Measurements from ENCODE around the gene SECISBP2L.
"Not testable (repeated sequence)": the region's sequence is repeated elsewhere in the genome, so short reads cannot be mapped to it uniquely, and the experiment has no call there.

SECISBP2L gene, protein sequence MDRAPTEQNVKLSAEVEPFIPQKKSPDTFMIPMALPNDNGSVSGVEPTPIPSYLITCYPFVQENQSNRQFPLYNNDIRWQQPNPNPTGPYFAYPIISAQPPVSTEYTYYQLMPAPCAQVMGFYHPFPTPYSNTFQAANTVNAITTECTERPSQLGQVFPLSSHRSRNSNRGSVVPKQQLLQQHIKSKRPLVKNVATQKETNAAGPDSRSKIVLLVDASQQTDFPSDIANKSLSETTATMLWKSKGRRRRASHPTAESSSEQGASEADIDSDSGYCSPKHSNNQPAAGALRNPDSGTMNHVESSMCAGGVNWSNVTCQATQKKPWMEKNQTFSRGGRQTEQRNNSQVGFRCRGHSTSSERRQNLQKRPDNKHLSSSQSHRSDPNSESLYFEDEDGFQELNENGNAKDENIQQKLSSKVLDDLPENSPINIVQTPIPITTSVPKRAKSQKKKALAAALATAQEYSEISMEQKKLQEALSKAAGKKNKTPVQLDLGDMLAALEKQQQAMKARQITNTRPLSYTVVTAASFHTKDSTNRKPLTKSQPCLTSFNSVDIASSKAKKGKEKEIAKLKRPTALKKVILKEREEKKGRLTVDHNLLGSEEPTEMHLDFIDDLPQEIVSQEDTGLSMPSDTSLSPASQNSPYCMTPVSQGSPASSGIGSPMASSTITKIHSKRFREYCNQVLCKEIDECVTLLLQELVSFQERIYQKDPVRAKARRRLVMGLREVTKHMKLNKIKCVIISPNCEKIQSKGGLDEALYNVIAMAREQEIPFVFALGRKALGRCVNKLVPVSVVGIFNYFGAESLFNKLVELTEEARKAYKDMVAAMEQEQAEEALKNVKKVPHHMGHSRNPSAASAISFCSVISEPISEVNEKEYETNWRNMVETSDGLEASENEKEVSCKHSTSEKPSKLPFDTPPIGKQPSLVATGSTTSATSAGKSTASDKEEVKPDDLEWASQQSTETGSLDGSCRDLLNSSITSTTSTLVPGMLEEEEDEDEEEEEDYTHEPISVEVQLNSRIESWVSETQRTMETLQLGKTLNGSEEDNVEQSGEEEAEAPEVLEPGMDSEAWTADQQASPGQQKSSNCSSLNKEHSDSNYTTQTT

DNA sequence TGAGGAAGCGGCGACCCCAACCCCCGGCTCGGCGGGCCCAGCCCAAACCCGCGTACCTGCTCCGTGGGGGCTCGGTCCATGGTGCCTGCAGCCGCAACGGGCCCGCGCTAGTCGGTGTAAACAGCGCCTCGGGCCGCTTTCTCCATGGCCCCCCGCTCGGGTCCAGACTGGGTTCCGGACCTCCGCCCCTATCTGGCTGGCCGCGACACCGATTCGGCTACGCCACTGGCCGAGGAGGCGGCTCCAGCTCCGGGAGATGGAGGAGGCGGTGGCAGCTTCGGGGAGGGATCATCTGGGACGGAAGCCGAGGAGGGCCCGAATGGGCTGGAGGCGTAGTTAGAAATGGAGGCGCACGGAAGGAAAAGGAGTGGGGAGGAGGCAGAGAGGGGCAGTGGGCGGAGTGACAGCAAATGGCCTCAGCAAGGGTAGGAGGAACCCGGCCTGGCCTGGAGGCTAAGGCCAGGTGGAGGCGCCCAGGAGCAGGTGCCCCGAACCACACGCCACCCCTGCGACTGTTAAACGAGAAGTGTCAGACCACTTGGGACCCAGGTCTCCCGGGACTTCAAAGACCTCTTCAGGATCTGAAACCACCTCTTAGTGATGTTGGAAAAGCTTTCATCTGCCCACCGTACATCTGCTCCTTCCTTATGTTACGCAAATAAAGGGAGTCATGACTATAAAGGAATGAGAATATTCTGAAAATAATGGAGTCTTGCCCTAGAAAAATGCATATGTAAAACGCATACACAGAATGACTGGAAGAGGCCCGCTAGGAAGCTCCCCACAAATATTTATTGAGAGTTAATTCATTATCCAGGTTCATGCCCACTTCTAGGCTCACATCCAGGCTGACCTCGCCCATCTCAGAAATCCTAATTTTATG is at the start of gene SECISBP2L:
Gene SECISBP2L (minus strand): TSS at position 227 of the 883 bp plus-strand sequence. CDS start 147 bp downstream, at position 80.
- DNase-seq (ENCODE audit: low read depth) = peak; percentile 81

DNA sequence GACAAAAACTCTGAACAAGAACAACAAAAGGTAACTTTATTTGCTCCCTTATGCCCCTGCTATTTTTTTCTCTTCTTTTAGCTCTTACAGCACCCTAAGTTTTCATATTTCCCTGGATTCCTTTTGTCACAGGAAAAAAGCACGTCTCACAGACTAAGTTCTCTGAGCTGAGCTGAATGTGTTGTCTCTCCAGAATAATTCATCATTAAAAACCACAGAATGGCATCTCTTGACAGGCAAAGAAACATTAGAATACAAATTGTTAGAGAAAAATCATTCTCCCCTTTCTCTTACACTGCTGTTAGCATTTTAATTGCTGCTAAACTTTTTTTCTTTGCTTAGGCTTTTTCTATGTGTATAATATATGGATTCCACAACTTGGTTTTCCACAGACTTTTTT is 48.7 kb upstream of the SECISBP2L start:
- DNase-seq (ENCODE audit: low read depth) = no peak

DNA sequence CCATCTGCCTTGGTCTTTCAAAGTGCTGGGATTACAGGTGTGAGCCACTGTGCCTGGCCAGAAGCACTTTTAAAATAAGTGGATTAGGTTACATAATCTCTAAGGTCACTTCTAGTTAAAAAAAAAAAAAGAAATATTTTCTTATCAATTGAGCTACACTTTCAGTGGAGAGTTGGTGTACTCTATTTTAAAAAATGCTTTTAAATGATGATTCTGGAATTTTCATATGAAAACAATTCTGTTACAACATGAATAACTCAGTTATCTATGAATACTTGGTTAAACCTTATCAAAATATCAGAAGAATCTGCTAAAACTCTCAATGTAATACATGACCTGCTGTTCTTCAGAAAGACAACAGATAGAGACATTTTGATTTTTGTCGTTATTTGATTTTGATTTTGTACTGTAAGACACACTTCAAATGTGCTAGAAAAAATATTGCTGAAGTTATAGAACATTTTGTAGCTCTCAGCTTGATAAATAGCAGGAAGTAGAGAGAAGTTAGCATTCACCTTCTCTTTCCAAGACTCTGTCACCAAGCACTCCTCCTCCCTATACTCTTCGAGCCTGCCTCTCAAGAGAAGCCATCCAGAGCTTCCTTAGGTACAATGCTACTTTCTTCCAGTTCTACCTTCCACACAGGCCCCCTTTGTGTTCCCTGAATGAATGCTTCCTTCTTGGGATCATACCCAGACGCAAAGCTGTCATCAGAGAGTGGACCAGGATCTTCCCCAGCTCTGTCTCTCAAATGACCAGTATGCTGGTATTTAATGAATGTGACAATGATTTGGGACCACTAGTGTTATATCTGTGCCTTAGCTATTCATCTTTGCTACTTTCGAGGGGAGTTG is 47.2 kb upstream of the SECISBP2L start:
- no peak for DNase-seq (ENCODE audit: low read depth)

DNA sequence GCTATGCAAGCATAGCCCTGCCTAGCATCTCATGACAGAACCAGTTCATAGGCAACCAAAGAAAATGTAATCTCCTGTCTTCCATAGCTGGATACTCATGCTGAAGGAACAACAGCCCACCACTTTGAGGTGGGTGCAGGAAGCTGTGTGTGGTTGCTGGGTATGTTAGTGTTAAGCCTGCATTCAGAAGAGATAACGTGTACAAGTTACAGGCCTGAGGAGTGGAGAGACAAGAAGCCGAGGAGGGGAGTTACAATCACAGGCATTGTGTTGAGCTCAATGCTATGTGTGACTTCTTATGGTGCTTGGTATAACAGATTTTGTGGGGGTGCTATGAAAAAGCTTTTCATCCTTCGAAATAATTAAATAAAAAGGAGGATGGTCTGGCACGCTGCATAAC is 42.8 kb upstream of the SECISBP2L start:
- DNase-seq (ENCODE audit: low read depth) = no peak

DNA sequence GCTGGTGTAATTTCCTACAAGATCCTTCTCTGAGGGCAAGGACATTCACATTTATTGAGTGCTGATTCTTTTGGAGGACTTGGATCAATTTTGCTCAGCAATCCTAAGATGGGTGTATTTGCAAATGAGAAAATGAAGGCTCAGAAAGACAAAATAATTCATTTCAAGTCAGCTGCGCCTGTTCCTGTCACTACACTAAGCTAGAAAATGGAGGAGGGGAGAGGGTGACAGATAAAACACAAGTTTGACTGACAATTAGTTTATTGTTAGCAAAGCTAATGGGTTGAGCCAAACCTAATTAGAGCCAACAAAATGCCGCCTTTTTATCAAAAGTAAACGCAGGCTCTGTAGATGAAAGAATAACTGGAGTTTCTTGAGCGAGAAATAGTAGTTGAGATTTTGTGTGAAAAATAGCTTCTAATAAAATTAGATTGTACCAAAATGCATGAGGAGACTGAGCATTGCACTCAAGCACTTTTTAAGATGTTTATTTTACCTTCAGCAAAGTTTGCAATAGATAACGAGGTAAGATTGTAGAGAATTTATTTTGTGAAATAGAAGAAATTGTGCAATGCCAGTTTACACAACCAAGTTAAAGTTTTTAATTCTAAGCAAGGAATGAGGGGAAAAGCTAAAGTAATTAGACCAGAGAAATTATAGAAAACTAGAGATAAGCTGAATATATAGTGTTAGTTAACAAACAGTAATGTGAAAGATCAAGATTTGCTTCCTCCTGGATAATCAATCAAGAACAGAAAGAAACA is 39.6 kb upstream of the SECISBP2L start:
- no peak for DNase-seq (ENCODE audit: low read depth)

DNA sequence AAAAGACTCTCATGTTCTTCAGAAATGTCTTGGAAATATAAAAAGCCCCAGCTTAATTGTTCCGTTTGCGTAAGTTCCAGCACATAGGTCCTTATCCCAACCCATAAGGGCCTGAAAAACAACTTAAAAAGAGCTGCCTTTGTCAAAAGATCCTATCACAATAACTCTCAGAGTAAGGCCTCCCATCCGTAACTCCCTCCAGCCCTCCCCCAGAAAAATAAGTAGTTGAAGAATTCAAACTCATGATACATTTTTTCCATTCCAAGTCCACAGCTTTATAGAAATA is 38.0 kb upstream of the SECISBP2L start:
- DNase-seq (ENCODE audit: low read depth) = no peak

GRCh38 chr15:49083401-49084284 is 37.4 kb upstream of the SECISBP2L start:
- no peak for DNase-seq (ENCODE audit: low read depth)

GRCh38 chr15:49082960-49083359 is 36.7 kb upstream of the SECISBP2L start:
- no peak for DNase-seq (ENCODE audit: low read depth)

DNA sequence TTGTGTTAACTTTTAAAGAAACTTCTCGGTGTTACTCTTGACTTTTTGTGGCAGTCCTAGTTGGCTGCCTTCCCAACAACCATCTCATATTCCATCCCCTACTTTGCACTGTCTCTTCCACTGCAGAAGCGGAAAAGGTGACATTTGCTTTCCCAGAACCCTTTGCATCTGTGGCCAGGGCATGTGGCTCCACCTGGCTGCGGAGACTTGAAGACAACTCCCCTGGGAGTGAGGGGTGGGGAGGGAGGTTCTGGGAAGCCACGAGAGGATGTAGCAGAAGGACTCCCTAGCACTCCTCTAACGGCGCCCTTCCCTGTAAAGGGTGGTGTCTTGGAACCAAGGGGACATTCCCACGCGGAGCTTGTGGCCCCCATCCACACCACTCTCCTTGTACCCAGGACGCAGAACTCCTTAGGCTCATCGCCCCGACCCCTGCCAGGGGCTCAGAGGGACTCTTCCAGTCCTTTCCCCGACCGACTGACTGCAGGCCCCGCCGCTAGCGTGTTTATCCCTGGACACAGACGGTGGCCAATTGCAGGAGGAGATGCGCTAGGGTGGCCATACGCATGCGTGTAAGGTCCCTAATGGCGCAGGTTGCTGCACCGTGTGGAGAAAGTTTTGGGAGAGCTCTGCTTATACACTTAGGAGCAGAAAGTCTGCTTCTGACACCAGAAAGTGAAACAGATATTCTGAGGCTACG is 33.2 kb upstream of the SECISBP2L start:
- no peak for DNase-seq (ENCODE audit: low read depth)

DNA sequence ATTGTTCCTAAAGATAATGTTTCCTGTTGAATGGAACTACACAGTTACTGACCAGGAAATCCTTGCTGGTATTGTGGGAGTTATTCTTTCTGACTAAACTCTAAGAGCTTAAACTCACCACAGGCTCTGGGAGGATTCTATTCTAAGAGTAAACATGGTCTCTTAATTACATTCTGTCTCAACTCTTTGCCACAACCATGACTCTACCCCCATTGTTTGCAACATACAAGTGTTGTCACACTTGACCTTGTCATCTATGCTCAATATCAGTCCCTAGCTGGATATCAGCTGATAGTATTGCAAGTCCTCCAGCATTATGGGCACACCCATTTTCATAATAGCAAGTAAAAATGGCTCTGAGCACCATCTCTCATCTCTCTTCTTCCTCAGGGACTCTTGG is 29.6 kb upstream of the SECISBP2L start:
- DNase-seq (ENCODE audit: low read depth) = no peak

- DNase-seq (ENCODE audit: low read depth) = not testable (repeated sequence)
These were observed 28.5 kb upstream of the SECISBP2L start for GRCh38 chr15:49074589-49075287.

DNA sequence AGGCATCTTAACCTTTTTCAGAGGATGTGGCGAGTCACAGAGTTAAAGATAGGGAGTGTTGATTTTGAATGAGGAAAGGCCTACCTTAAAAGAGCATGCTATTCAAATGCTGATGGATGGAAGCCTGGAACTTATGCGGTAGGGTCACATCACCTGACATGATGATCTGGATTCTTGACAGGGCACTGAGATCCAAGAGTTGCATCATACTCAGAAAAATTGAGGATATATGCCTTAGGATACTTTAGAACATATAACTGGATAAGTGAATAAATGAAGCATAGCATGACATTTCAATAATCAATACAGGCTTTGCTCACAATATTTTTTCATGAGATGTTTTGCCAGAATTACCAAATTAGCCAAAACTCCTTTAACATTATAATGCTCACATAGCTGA is 20.1 kb upstream of the SECISBP2L start:
- no peak for DNase-seq (ENCODE audit: low read depth)

- DNase-seq (ENCODE audit: low read depth) = no peak
These were observed 18.6 kb upstream of the SECISBP2L start for GRCh38 chr15:49064884-49065283.

DNA sequence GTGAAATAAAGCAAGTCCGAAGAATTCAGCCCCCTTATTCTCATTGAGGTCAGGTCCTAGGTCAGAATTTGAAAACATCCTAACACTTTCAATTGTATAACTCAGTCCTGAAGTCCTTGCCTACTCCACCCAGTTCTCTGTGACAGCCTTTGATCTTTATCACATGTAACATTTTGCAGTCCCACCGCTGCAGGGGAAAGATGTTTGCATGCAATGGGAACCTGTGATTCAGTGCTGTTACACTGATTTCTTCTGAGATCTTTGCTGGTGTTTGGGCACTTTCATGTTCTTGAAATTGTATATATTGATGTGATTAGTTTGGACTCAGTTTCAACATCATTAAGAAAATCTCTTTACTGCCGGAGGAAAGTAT is 18.0 kb upstream of the SECISBP2L start:
- DNase-seq (ENCODE audit: low read depth) = no peak

- no peak for DNase-seq (ENCODE audit: low read depth)
These were observed 17.4 kb upstream of the SECISBP2L start for GRCh38 chr15:49063402-49064280.

DNA sequence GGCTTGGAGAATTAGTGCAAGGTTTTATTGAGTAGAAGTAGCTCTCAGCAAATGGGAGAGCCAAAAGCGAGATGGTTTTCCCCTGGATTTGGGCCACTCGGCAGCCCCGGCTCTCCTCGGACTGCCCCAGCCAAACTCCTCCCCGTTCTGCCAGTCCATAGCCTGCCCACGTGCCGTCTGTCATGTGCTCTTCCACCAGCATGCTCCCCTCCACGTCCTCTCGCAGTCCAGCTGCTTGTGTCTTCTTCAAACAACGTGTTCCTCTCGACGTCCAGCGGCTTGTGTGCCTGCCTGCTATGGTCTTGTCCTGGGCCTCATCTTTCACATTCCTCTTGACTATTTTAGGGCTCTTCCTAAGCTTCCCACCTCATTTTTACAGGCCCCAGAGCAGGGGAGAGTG is 16.7 kb upstream of the SECISBP2L start:
- DNase-seq (ENCODE audit: low read depth) = no peak

All from stimulated activated CD8-positive, alpha-beta memory T cell treated with anti-CD3 and anti-CD28 coated beads, Interleukin-12 subunit alpha, Interleukin-12 subunit beta, amount 100 ng/mL, for 1 hour (primary cell).